T47D (cell line): Measurements from ENCODE around the gene JHY.

Source experiments
- DNase-seq, 2 experiments: peaks; one replicate each; pipeline versions ENCODE4 v3.0.0 to v3.0.0-alpha.2; 2011 to 2012; ENCODE audit warnings: low read depth in 1 of 2, low spot score in 1 of 2
- JUND ChIP-seq: IDR thresholded peaks from 2 replicates; pipeline ENCODE4 v1.6.1; 2012; ENCODE audit warnings: low read depth
- in situ Hi-C: cut with HindIII; loops from 2 replicates; pipeline ENCODE4 v1.10.0; 2016; ENCODE audit warnings: low sequenced_read_pairs, low pct_unique_long_range_greater_than_20kb

Gene JHY

GRCh38 chr11:122923302-122923701 is 40.7 kb downstream of the JHY start:
- no peak for TF ChIP-seq JUND
- in situ Hi-C loops = no loop called here
- DNase-seq = peak; percentile 16 to 63

DNA sequence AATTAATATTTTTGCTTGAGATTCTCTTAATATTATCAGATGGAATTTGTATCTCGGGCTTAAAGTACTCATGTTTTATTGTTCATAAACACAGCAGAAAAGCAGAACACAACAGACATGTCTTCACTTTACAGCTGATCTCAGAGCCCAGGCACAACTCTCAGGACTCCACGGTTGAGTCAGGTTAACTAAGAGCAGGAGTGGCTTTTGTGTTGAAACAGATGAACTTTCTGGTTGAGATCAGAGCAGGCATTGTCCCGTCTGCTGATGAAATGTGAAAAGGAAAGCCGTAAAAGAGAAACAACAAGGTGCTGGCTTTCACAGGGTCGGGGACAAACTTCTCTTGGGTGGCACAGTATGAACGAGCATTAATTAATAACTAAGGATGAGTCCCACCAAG is 49.0 kb downstream of the JHY start:
- in situ Hi-C loops = no loop called here
- no peak for DNase-seq
- TF ChIP-seq JUND = no peak

DNA sequence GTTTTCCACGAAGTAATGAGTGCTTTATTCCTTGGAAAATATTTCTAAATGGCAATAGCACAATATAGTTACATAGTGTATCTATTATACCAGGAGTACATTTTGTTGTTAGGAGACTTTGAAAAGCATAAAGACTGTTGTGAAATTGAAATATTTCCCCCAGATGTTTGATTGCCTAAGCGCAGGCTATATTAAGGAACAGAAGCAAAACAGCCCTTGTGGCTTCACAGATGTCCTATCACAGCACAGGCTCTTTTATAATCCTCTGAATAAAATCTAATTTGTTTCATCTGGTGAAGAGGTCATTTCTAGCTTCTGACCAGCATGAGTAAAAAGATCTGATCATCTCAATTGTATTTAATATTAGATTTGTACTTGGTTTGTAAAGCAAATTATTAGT is 50.9 kb downstream of the JHY start:
- no peak for DNase-seq
- in situ Hi-C loops = no loop called here
- no peak for TF ChIP-seq JUND

- no peak for DNase-seq
- no peak for TF ChIP-seq JUND
- in situ Hi-C loops = no loop called here
Observed at GRCh38 chr11:122937983-122938382, 55.4 kb downstream of the JHY start.

DNA sequence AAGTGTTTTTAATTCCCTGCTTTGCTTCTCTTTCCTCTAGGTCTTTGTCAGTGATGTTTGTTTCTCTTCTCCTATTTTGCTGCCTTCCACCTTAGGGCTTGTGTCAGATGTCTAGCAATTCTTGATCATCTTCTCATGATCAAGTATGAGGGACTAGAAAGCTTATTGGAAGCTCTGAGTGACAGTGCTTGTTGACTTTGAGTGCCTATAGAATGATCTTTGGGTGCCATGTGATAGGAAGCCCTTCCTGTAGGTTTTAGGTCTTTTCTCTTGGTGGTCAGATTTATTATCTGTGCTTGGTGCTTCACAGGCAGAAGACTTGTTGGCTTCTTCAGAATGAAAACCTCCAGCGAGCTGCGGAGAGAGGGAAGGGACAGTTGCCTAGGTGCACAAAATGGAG is 56.0 kb downstream of the JHY start:
- no peak for DNase-seq
- no peak for TF ChIP-seq JUND
- in situ Hi-C loops = no loop called here

DNA sequence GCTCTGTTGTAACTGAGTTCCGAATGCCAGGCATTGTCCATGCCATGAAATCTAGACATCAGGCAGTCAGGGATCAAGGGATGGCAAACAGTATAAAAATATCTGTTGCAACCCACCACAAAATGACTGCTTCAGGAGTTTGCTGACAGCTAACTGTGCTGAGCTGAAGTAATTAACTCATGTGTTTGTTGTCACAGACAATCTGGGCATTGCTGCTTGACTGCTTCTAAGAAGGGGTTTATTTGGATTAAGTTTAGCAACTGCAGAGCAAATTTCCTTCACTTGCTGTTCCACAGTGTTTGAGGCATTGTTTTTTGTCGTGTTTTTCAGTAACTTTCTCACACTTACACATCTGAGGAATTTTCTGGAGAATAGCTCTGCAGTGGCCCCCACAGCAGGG is 68.7 kb downstream of the JHY start:
- DNase-seq = no peak
- no peak for TF ChIP-seq JUND
- in situ Hi-C loops = no loop called here

DNA sequence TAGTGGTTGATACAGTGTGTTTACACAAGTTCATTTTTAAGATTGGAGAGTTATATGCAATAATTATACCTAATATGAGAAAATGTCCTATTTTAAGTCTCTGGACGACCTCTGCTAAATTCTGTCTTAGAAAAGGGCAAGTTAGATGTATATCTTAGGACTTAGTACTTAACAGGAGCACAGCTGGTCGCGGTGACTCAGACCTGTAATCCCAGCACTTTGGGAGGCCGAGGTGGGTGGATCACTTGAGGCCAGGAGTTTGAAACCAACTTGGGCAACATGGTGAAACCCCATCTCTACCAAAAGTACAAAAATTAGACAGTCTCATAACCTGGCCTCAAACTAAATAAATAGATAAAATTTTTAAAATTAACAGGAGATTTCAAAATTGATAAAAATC is 71.9 kb downstream of the JHY start:
- no peak for TF ChIP-seq JUND
- DNase-seq = no peak
- in situ Hi-C loops = no loop called here

GRCh38 chr11:122963961-122964360 is 81.4 kb downstream of the JHY start:
- in situ Hi-C loops = no loop called here
- no peak for DNase-seq
- no peak for TF ChIP-seq JUND

GRCh38 chr11:122976061-122976733 is 93.6 kb downstream of the JHY start:
- DNase-seq = no peak
- TF ChIP-seq JUND = no peak
- in situ Hi-C loops = no loop called here

DNA sequence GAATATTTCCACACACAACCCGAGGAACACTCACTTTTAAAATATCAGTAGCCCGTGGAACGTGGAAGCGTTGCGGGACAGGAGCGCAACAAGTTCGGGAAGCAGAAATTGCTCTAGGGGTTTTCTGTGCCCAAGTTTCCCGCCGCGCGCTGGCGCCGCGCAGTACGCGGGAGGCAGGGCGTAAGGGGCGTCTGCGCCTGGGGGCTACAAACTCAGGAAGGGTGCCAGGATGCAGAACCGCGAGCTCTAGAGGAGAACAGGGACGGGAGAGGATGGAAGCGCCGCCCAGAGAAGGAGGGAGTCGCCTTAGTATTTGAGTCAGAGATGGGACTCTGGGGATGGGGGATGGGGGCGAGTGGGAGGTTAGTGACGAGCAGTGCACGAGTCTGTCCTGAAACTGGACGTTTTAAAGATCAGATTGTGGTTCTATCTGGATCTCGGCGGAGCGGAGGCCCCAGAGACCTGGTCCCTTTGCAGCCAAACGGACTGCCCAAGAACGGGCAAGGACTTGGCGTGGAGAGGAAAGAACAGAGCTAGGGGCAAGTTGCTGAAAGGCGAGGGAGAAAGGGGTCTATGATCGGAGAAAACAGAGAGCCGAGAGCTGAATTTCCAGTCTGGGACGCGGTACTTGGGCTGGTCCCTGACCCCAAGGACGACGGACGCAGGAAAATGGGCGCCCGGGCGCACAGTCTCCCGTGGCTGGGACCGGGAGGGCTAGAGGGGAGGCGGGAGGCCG is 94.3 kb downstream of the JHY start:
- in situ Hi-C loops = no loop called here
- TF ChIP-seq JUND = no peak
- DNase-seq = no peak

DNA sequence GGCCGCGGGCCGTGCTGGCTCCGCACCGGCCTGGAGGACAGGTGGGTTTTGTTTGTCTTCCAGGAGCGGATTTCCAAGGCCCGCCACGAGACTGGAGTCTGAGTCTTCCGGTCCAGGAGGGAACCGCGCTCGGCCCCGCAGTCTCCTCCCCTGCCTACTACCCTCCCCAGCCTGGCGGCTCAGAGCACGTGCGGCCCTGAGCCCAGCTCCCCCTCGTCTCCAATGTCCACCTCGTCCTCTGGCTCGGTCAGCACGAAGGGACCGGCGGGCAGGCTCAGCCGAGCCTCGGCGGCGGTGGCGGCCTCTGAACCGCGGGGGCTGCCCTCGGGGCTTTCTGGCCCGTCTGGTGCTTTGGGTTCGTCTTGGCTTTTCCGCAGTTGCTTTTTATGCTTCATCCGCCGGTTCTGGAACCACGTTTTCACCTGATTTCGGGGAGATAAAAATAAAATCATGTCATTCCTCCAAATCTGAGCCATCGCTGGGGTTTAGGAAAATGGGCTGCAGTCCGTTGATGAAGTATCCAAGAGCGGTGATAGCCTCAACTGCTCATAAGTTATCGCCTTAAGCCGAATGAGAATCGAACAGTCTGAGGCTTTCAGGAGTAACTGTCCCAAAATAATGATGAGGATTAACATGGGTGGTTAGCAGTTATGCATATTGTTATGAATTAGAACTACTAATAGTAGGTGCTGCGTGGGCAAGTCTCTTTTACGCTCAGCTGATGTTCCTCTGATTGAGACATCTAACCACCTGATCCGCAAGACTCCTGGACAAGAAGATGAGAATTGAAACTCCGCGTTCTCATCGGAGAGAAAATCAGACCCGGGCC is 95.1 kb downstream of the JHY start:
- no peak for DNase-seq
- in situ Hi-C loops = no loop called here
- no peak for TF ChIP-seq JUND

- in situ Hi-C loops = no loop called here
- no peak for TF ChIP-seq JUND
- DNase-seq = no peak
Observed at GRCh38 chr11:122978299-122978620, 95.7 kb downstream of the JHY start.
